ENCODE data around the gene SYNGAP1. TPM values are rescaled to one million over a fixed set of nuclear protein-coding genes. Genes with fewer than 3 reads are reported as not detected.

The SYNGAP1 gene
- total and polyA plus RNA-seq, 9 of the 15 experiments (the other 6 are each of a cell fraction or from before 2014, with no cell fraction given) = 0.01 to 22.8 (median 3.2) TPM

DNA sequence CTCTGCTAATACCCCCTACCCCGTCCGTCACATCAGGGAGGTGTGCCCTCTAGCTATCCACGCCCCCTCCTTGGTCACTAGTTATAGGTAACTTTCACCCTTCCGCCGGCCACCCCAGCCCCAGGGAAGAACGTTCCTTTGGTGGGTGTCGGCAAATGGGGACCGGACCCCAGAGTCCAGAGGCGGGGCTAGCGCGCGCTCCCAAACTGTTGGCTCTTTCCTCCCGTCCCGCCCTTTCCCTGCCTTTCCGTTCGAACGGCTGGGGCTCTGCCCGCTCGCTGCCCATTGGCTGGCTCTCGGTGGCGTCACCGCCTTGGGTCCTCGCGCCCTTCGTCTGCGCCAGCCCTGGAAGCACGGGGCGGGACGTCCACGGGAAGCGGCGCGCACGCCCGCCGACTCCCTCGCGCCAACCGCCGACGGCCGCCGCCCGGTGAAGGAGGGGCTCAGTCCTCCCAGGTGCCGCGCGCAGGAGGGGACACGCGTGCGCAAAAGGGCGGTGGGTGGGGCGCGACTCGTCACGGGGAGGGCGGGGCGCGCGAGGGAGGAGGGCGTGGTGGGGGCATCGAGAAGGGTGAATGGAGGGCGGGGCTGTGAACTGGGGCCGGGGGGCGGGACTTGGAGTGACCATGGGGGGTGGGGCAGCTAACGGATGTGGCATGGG, 9.7 kb upstream of the SYNGAP1 start (continued):
- TF ChIP-seq, protein P1, sequence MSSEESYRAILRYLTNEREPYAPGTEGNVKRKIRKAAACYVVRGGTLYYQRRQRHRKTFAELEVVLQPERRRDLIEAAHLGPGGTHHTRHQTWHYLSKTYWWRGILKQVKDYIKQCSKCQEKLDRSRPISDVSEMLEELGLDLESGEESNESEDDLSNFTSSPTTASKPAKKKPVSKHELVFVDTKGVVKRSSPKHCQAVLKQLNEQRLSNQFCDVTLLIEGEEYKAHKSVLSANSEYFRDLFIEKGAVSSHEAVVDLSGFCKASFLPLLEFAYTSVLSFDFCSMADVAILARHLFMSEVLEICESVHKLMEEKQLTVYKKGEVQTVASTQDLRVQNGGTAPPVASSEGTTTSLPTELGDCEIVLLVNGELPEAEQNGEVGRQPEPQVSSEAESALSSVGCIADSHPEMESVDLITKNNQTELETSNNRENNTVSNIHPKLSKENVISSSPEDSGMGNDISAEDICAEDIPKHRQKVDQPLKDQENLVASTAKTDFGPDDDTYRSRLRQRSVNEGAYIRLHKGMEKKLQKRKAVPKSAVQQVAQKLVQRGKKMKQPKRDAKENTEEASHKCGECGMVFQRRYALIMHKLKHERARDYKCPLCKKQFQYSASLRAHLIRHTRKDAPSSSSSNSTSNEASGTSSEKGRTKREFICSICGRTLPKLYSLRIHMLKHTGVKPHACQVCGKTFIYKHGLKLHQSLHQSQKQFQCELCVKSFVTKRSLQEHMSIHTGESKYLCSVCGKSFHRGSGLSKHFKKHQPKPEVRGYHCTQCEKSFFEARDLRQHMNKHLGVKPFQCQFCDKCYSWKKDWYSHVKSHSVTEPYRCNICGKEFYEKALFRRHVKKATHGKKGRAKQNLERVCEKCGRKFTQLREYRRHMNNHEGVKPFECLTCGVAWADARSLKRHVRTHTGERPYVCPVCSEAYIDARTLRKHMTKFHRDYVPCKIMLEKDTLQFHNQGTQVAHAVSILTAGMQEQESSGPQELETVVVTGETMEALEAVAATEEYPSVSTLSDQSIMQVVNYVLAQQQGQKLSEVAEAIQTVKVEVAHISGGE (CRISPR knock-in tag; IDR thresholded peaks at IDR 0.05) = peak in 2 of 3 experiments; percentile 54 to 95; a peak in 2 of 6 replicates
- TF ChIP-seq TEAD1 (CRISPR knock-in tag; IDR thresholded peaks at IDR 0.05) (no peak; a peak in 1 of 4 replicates), KLF1 (tag; IDR thresholded peaks at IDR 0.05) (peak; percentile 83), FOXK2 (conservative IDR thresholded peaks at IDR 0.05 in 1 of 2, IDR thresholded peaks at IDR 0.05 in 1 of 2; ENCODE audit: low read depth in 2 of 2) (peak in 1 of 2 experiments; percentile 11; a peak in 1 of 4 replicates), ZNF384 (IDR thresholded peaks at IDR 0.05; ENCODE audit: low read depth, low read length) (0 out of 2 replicates have a peak, but pooled peaks have one; percentile 17), FOXA1 (IDR thresholded peaks at IDR 0.05; ENCODE audit: borderline replicate concordance) (no peak), CAMTA2 (CRISPR knock-in tag; conservative IDR thresholded peaks at IDR 0.05) (peak; percentile 96), ETV5 (CRISPR knock-in tag; IDR thresholded peaks at IDR 0.05; ENCODE audit: low read depth) (peak; percentile 78; the same call in 1 of the 2 replicates), SRSF7 (optimal IDR thresholded peaks at IDR 0.05; ENCODE audit: low read depth, low read length) (no peak), POLR2G (IDR thresholded peaks at IDR 0.05; ENCODE audit: low read depth, low read length) (peak; percentile 92), SMAD2 (IDR thresholded peaks at IDR 0.05; ENCODE audit: low read depth, low read length) (no peak), ATF1 (CRISPR knock-in tag; IDR thresholded peaks at IDR 0.05) (peak; percentile 75), ATF1 (tag; IDR thresholded peaks at IDR 0.05) (peak; percentile 96), NRF1 (conservative IDR thresholded peaks at IDR 0.05 in 1 of 2, IDR thresholded peaks at IDR 0.05 in 1 of 2) (peak; percentile 94 to 95), SUPT5H (IDR thresholded peaks at IDR 0.05) (peak; percentile 92), SMAD3 (CRISPR knock-in tag; conservative IDR thresholded peaks at IDR 0.05) (no peak)
- TF ChIP-seq, protein P2, sequence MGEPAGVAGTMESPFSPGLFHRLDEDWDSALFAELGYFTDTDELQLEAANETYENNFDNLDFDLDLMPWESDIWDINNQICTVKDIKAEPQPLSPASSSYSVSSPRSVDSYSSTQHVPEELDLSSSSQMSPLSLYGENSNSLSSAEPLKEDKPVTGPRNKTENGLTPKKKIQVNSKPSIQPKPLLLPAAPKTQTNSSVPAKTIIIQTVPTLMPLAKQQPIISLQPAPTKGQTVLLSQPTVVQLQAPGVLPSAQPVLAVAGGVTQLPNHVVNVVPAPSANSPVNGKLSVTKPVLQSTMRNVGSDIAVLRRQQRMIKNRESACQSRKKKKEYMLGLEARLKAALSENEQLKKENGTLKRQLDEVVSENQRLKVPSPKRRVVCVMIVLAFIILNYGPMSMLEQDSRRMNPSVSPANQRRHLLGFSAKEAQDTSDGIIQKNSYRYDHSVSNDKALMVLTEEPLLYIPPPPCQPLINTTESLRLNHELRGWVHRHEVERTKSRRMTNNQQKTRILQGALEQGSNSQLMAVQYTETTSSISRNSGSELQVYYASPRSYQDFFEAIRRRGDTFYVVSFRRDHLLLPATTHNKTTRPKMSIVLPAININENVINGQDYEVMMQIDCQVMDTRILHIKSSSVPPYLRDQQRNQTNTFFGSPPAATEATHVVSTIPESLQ (CRISPR knock-in tag; IDR thresholded peaks at IDR 0.05) = peak; percentile 97; the same call in 1 of the 2 replicates
- TF ChIP-seq, protein P3, sequence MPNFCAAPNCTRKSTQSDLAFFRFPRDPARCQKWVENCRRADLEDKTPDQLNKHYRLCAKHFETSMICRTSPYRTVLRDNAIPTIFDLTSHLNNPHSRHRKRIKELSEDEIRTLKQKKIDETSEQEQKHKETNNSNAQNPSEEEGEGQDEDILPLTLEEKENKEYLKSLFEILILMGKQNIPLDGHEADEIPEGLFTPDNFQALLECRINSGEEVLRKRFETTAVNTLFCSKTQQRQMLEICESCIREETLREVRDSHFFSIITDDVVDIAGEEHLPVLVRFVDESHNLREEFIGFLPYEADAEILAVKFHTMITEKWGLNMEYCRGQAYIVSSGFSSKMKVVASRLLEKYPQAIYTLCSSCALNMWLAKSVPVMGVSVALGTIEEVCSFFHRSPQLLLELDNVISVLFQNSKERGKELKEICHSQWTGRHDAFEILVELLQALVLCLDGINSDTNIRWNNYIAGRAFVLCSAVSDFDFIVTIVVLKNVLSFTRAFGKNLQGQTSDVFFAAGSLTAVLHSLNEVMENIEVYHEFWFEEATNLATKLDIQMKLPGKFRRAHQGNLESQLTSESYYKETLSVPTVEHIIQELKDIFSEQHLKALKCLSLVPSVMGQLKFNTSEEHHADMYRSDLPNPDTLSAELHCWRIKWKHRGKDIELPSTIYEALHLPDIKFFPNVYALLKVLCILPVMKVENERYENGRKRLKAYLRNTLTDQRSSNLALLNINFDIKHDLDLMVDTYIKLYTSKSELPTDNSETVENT (CRISPR knock-in tag; IDR thresholded peaks at IDR 0.05) = peak; percentile 82
- TF ChIP-seq, protein P4, sequence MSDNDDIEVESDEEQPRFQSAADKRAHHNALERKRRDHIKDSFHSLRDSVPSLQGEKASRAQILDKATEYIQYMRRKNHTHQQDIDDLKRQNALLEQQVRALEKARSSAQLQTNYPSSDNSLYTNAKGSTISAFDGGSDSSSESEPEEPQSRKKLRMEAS (CRISPR knock-in tag; IDR thresholded peaks at IDR 0.05) = peak; percentile 95
